Astrocyte (in vitro differentiated cells and primary cell): ENCODE results near the gene PHF12. TPM values are rescaled to one million over a fixed set of nuclear protein-coding genes. Genes with fewer than 3 reads are reported as not detected.

ENCODE experiments used
- DNase-seq: peaks from one replicate; pipeline ENCODE4 v3.0.0-alpha.2; 2010; ENCODE audit warnings: low read depth
- FAIRE-seq: peaks from 2 replicates; lab custom pipeline; 2011; peaks lifted over from hg19 to GRCh38; lab: Jason Lieb, UNC
- H2AFZ ChIP-seq: 2 replicates; pipeline ENCODE4 v1.6.0; 2012; ENCODE audit warnings: low read depth, low read length, inconsistent platforms
- H3K27ac ChIP-seq: 2 replicates; pipeline ENCODE4 v1.5.1; 2011; ENCODE audit warnings: low read depth, low read length, inconsistent platforms
- H3K27me3 ChIP-seq: 2 replicates; pipeline ENCODE4 v1.6.0; 2011; ENCODE audit warnings: low read length, inconsistent platforms; ENCODE audit not compliant: insufficient read depth
- H3K36me3 ChIP-seq: 2 replicates; pipeline ENCODE4 v1.5.1; 2011; ENCODE audit warnings: low read length, inconsistent platforms; ENCODE audit not compliant: insufficient read depth
- H3K4me1 ChIP-seq: 2 replicates; pipeline ENCODE4 v1.5.1; 2011; ENCODE audit warnings: low read length, inconsistent platforms; ENCODE audit not compliant: insufficient read depth
- H3K4me2 ChIP-seq: 2 replicates; pipeline ENCODE4 v1.6.0; 2012; ENCODE audit warnings: low read length, inconsistent platforms
- H3K4me3 ChIP-seq: 2 replicates; pipeline ENCODE4 v1.5.1; 2011; ENCODE audit warnings: low read depth, mild to moderate bottlenecking, low read length, inconsistent platforms; ENCODE audit not compliant: insufficient read depth
- H3K79me2 ChIP-seq: 2 replicates; pipeline ENCODE4 v1.6.0; 2012; ENCODE audit warnings: mild to moderate bottlenecking, low read length, inconsistent platforms; ENCODE audit not compliant: insufficient read depth
- H3K9ac ChIP-seq: 2 replicates; pipeline ENCODE4 v1.6.0; 2012; ENCODE audit warnings: mild to moderate bottlenecking, low read length, inconsistent platforms
- H3K9me3 ChIP-seq: 2 replicates; pipeline ENCODE4 v1.5.1; 2012; ENCODE audit warnings: low read depth, mild to moderate bottlenecking, low read length, inconsistent platforms; ENCODE audit not compliant: insufficient read depth
- H4K20me1 ChIP-seq: 2 replicates; pipeline ENCODE4 v1.6.0; 2012; ENCODE audit warnings: low read length, inconsistent platforms; ENCODE audit not compliant: insufficient read depth
- H3K27ac Mint-ChIP-seq: one replicate; pipeline ENCODE4 v1.8.0; 2021; ENCODE audit warnings: mild to moderate bottlenecking, mixed read lengths; ENCODE audit not compliant: unreplicated experiment
- H3K27me3 Mint-ChIP-seq: one replicate; pipeline ENCODE4 v1.8.0; 2021; ENCODE audit warnings: low read depth, mixed read lengths; ENCODE audit not compliant: unreplicated experiment
- H3K36me3 Mint-ChIP-seq: one replicate; pipeline ENCODE4 v1.8.0; 2021; ENCODE audit warnings: low read depth, mixed read lengths; ENCODE audit not compliant: unreplicated experiment
- H3K4me1 Mint-ChIP-seq: one replicate; pipeline ENCODE4 v1.8.0; 2021; ENCODE audit warnings: low read depth, mixed read lengths; ENCODE audit not compliant: unreplicated experiment
- H3K4me3 Mint-ChIP-seq: one replicate; pipeline ENCODE4 v1.8.0; 2021; ENCODE audit warnings: mild to moderate bottlenecking, moderate library complexity, mixed read lengths; ENCODE audit not compliant: unreplicated experiment
- H3K9me3 Mint-ChIP-seq: one replicate; pipeline ENCODE4 v1.8.0; 2021; ENCODE audit warnings: mild to moderate bottlenecking, mixed read lengths; ENCODE audit not compliant: unreplicated experiment
- EZH2 ChIP-seq: IDR thresholded peaks from 2 replicates; pipeline ENCODE4 v1.6.1; 2012; ENCODE audit warnings: mild to moderate bottlenecking, low read length, inconsistent platforms; ENCODE audit not compliant: insufficient read depth
- total RNA-seq: library from RNA; stranded (reverse); gene quantifications from 2 replicates; pipeline ENCODE4 v1.2.1, GENCODE V29; 2021
- TF ChIP-seq, protein P1 (sequence below): IDR thresholded peaks from 2 replicates; pipeline ENCODE4 v1.5.1; 2011; ENCODE audit warnings: low read depth, mild to moderate bottlenecking, inconsistent platforms, low read length, moderate library complexity; ENCODE audit not compliant: insufficient read depth

The PHF12 gene
- total RNA-seq, 1 donor from 2014 or later: 41.6 TPM

DNA sequence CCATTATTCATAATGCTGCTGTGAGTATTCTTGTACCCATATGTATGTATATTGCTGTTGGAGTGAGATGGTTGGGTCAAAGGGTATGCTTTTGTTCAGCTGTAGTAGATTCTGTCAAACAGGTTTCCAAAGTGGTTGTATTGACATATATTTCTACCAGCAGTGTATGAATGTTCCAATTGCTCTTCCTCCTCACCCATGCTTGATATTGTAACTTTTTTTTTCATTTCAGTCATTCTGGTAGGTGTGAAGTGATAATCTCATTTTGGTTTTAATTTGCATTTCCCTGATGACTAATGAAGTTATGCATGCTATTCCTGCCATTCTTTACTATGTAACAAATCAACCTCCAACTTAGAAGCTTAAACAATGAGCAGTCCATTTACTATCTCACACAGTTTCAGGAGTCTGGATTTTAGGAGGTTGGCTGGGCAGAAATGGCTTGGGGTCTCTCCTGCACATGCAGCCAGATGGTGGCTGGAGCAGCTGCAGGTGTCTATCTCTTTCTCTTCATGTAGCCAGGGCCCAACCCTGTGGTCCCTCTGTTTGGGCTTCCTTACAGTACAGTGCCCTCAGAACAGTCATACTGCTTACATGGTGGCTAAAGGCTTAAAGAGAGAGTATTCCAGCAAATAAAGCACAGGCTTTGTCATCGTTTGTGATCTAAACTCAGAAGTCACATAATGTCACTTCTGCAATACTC, 75.3 kb downstream of the PHF12 start:
- Histone ChIP-seq H3K27me3 (no peaks in the 10 kb centered on the region), H4K20me1 (no peaks in the 10 kb centered on the region), H3K4me2 (no peak overlapping the region), H3K27ac (no peak overlapping the region), H3K36me3 (no peaks in the 10 kb centered on the region), H3K9me3 (no peaks in the 10 kb centered on the region), H2AFZ (no peak overlapping the region), H3K4me3 (no peak overlapping the region), H3K4me1 (no peaks in the 10 kb centered on the region), H3K79me2 (no peaks in the 10 kb centered on the region), H3K9ac (no peak overlapping the region)
- Mint-ChIP-seq H3K36me3 (peaks cover 14% of the 10 kb centered on the region), H3K4me3 (no peak overlapping the region), H3K27ac (no peak overlapping the region), H3K27me3 (peaks cover 7% of the 10 kb centered on the region), H3K9me3 (no peaks in the 10 kb centered on the region), H3K4me1 (peaks cover 2% of the 10 kb centered on the region)
- DNase-seq: no peak
- no peak for FAIRE-seq
- TF ChIP-seq, protein P1, sequence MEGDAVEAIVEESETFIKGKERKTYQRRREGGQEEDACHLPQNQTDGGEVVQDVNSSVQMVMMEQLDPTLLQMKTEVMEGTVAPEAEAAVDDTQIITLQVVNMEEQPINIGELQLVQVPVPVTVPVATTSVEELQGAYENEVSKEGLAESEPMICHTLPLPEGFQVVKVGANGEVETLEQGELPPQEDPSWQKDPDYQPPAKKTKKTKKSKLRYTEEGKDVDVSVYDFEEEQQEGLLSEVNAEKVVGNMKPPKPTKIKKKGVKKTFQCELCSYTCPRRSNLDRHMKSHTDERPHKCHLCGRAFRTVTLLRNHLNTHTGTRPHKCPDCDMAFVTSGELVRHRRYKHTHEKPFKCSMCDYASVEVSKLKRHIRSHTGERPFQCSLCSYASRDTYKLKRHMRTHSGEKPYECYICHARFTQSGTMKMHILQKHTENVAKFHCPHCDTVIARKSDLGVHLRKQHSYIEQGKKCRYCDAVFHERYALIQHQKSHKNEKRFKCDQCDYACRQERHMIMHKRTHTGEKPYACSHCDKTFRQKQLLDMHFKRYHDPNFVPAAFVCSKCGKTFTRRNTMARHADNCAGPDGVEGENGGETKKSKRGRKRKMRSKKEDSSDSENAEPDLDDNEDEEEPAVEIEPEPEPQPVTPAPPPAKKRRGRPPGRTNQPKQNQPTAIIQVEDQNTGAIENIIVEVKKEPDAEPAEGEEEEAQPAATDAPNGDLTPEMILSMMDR: no peak
- TF ChIP-seq EZH2: no peak

DNA sequence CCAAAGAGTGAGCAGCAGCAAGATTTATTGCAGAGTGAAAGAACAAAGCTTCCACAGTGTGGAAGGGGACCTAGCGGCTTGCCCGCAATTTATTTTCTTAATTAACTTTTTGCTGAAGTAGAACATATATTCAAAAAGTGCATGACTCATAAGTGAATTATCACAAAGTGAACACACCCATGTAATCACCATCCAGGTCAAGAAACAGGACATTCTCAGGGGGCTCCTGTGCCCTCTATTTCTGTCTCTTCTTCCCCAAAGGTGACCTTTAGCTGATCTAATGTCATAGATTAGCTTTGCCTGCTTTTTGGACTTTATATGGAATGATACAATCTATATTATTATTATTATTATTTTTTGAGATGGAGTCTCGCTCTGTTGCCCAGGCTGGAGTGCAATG, 76.6 kb downstream of the PHF12 start:
- H3K4me1 Mint-ChIP-seq: peaks cover 2% of the 10 kb centered on the region
- Histone ChIP-seq H3K4me1 (no peaks in the 10 kb centered on the region), H3K9me3 (no peaks in the 10 kb centered on the region), H3K27ac (no peak overlapping the region), H3K79me2 (no peaks in the 10 kb centered on the region), H3K4me3 (no peak overlapping the region), H4K20me1 (no peaks in the 10 kb centered on the region), H3K9ac (no peak overlapping the region), H2AFZ (no peak overlapping the region), H3K36me3 (no peaks in the 10 kb centered on the region), H3K4me2 (no peak overlapping the region), H3K27me3 (no peaks in the 10 kb centered on the region)
- H3K36me3 Mint-ChIP-seq: peaks cover 7% of the 10 kb centered on the region
- peaks cover 7% of the 10 kb centered on the region for H3K27me3 Mint-ChIP-seq
- H3K4me3 Mint-ChIP-seq: no peak overlapping the region
- H3K27ac Mint-ChIP-seq: no peak overlapping the region
- DNase-seq (no peak), FAIRE-seq (no peak)
- TF ChIP-seq, protein P1: no peak
- no peak for TF ChIP-seq EZH2
- no peaks in the 10 kb centered on the region for H3K9me3 Mint-ChIP-seq

DNA sequence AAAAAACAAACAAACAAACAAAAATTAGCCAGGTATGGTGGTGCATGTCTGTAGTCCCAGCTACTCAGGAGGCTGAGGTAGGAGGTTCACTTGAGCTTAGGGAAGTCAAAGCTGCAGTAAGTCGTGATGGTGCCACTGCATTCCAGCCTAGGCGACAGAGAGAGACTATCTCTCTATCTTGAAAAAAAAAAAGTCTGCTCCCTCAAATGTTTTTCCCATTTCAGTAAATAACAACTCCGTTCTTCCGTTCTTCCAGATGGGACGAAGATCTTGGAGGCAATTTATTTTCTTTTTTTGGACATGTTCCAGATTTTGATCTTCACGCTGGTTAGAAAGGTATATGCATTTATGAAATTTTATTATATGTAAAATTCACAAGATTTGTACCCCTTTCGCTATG, 77.5 kb downstream of the PHF12 start:
- H3K27me3 Mint-ChIP-seq: peaks cover 7% of the 10 kb centered on the region
- Histone ChIP-seq H3K79me2 (no peaks in the 10 kb centered on the region), H3K27ac (no peak overlapping the region), H3K9ac (no peak overlapping the region), H3K4me3 (no peak overlapping the region), H3K9me3 (no peaks in the 10 kb centered on the region), H3K4me2 (no peak overlapping the region), H3K36me3 (no peaks in the 10 kb centered on the region), H2AFZ (no peak overlapping the region), H3K4me1 (no peaks in the 10 kb centered on the region), H4K20me1 (no peaks in the 10 kb centered on the region), H3K27me3 (no peaks in the 10 kb centered on the region)
- no peaks in the 10 kb centered on the region for H3K9me3 Mint-ChIP-seq
- TF ChIP-seq, protein P1: no peak
- no peak overlapping the region for H3K27ac Mint-ChIP-seq
- DNase-seq (no peak), FAIRE-seq (no peak)
- peaks cover 7% of the 10 kb centered on the region for H3K36me3 Mint-ChIP-seq
- H3K4me3 Mint-ChIP-seq: no peak overlapping the region
- H3K4me1 Mint-ChIP-seq: peaks cover 2% of the 10 kb centered on the region
